ENCODE data around the gene UROC1.

The UROC1 gene

DNA sequence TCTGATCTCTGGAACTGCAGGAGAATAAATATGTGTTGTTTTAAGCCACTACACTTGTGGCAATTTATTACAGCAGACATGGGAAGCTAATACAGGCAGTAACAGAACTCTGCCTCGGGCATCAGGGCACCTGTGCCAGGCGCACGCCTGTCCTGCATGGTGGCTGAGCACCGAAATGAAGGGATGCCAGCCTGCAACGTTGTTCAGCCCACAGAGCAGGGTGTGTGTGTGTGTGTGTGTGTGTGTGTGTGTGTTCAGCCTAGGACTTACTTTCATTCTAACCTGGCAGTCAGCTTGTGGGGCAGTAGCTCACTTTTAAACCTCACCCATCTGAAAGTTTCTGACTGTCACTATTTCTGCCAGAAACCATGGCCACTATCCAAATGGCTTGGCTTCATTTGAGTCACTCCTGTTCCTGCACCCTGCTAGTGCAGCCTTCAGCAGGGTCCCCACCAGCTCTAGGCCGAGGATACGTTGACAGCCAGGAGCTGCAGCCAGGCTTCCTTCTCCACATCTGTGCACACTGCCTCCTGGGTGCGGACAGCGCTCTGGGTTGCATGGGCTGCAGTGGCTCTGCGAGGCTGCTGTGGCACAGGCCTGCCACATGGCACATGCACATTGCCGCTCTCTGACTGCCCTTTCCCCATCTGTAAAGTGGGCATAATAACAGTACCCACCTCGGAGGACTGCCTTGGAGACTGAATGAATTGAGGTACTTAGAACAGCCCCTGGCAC lies 4.5 kb downstream of the UROC1 start:
- no peak for DNase-seq (ENCODE audit: low spot score)
- TF ChIP-seq CTCF (IDR thresholded peaks at IDR 0.05; ENCODE audit: extremely low read depth, missing control alignments): no peak

DNA sequence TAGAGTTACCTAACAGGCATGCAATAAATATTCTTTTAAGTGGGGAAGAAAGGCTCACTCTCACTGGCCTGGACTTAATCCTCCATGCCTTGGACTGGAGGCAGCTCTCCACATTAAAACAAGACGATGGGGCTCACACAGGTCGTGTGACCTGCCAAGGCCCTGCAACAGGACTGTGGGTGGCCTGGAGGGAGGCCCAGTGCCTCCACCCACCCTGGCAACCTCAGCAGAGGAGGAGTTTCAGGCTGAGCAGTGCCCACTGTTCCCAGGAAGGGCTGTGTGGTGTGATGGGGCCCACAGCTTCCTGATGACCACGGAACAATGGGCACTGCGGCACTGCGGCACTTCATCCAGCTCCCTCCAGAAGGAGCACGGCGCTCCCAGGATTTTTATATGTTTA lies 5.5 kb downstream of the UROC1 start:
- DNase-seq (ENCODE audit: low spot score): no peak
- no peak for TF ChIP-seq CTCF (IDR thresholded peaks at IDR 0.05; ENCODE audit: extremely low read depth, missing control alignments)

GRCh38 chr3:126511291-126511690 lies 6.3 kb downstream of the UROC1 start:
- no peak for DNase-seq (ENCODE audit: low spot score)
- TF ChIP-seq CTCF (IDR thresholded peaks at IDR 0.05; ENCODE audit: extremely low read depth, missing control alignments): no peak

DNA sequence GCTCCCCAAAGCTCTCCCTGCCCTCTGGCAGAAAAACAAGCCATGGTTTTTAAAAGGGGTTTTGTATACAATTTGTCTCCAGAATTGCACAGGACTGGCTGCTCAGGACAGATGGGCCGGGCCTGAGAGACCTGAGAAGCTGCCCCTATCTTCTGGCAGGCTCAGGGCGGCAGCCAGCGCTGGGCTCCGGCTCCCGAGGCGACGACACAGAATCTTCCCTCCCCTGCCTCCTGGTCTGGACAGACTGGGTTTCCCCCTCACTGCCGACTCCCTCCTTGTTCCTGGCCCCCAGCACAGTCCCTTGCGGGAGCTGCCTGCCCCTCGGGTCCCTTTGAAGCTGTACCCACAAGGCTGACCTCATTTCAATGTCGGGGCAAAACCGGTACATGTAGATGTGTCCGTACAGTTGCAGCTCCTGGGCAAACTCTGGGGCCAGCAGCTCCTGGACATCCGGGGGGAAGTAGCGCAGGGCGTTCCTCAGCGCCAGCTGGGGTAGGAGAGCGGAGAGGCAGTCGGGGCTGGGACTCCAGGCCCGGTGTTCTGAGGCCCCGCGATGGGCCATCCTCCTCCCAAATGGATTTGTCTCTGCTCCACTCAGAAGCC lies 7.2 kb downstream of the UROC1 start:
- DNase-seq (ENCODE audit: low spot score): no peak
- no peak for TF ChIP-seq CTCF (IDR thresholded peaks at IDR 0.05; ENCODE audit: extremely low read depth, missing control alignments)

GRCh38 chr3:126509597-126510307 lies 7.8 kb downstream of the UROC1 start:
- no peak for TF ChIP-seq CTCF (IDR thresholded peaks at IDR 0.05; ENCODE audit: extremely low read depth, missing control alignments)
- no peak for DNase-seq (ENCODE audit: low spot score)

- no peak for TF ChIP-seq CTCF (IDR thresholded peaks at IDR 0.05; ENCODE audit: extremely low read depth, missing control alignments)
- DNase-seq (ENCODE audit: low spot score): no peak
These were observed 9.0 kb downstream of the UROC1 start for GRCh38 chr3:126508564-126508964.

DNA sequence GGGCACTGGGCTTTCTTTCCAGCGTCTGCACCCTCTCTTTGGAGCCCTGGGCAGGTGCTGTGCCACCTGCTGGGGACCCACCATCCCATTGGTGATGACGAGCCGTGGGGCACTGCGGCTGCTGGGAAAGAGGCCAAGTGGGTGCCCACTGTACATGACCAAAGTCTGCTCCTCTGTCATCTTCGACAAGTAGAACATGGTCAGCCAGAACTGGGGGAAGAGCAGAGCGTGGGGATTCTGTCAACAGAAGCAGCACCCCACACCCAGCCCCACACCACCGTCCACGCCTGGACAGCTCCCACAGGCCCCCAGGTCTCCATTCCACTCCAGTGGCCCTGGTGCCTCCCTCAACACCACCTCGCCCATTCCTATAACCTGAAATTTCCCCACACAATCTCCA lies 9.7 kb downstream of the UROC1 start:
- no peak for TF ChIP-seq CTCF (IDR thresholded peaks at IDR 0.05; ENCODE audit: extremely low read depth, missing control alignments)
- DNase-seq (ENCODE audit: low spot score): no peak
